ENCODE data around the gene TARS3.

DNA sequence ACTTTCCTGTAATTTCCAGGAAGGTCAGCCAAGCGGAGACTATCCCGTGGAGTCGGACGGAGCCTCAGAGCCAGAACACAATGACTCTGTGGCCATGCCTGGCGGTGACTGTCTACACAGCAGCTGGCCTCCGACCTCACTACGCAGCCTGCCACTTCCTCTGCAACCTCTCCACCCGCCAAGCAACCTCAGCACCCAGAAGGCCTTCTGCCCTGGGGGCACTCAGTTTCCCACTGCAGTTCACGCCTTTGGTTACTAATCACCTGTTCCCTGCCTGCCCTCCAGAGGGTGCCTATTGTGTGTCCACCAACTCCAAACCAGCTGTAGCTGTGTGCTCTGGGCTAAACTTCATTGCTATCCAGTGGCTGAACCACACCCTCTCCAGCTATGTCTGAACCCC lies 116.1 kb downstream of the TARS3 start:
- TF ChIP-seq CTCF (IDR thresholded peaks at IDR 0.05) = no peak
- TF ChIP-seq POLR2A (IDR thresholded peaks at IDR 0.05) = no peak
